Activated CD8-positive, alpha-beta memory T cell treated with anti-CD3 and anti-CD28 coated beads, Interleukin-2, amount 50 U/mL, for 1 hour (primary cell): ENCODE results near the gene PLCB3.

Experiments
- DNase-seq: peaks from one replicate; pipeline ENCODE4 v3.0.0-alpha.2; 2020; ENCODE audit errors: extremely low read depth

Gene PLCB3

GRCh38 chr11:64266339-64266738 lies 15.0 kb downstream of the PLCB3 start:
- no peak for DNase-seq

- no peak for DNase-seq
Measured at GRCh38 chr11:64267207-64267945, 16.0 kb downstream of the PLCB3 start.

GRCh38 chr11:64268025-64268892 lies 16.9 kb downstream of the PLCB3 start:
- DNase-seq: no peak

GRCh38 chr11:64268893-64269539 lies 17.7 kb downstream of the PLCB3 start:
- no peak for DNase-seq

- peak; percentile 94 for DNase-seq
Measured at GRCh38 chr11:64269540-64270220, 18.4 kb downstream of the PLCB3 start.

- no peak for DNase-seq
Measured at GRCh38 chr11:64275031-64275800, 23.9 kb downstream of the PLCB3 start.

GRCh38 chr11:64275841-64276240 lies 24.5 kb downstream of the PLCB3 start:
- DNase-seq: no peak

- no peak for DNase-seq
Measured at GRCh38 chr11:64276653-64277431, 25.5 kb downstream of the PLCB3 start.

- DNase-seq: no peak
Measured at GRCh38 chr11:64278576-64279190, 27.4 kb downstream of the PLCB3 start.

GRCh38 chr11:64281957-64282770 lies 30.8 kb downstream of the PLCB3 start:
- no peak for DNase-seq

GRCh38 chr11:64283092-64283491 lies 31.8 kb downstream of the PLCB3 start:
- no peak for DNase-seq

GRCh38 chr11:64284048-64284961 lies 33.0 kb downstream of the PLCB3 start, which contains the start of gene BAD:
TSS of gene BAD (minus strand) at chr11:64284665. CDS start at chr11:64284368, 297 bp downstream.
- peak; percentile 76 for DNase-seq

GRCh38 chr11:64284962-64285884 lies 33.9 kb downstream of the PLCB3 start, which contains the start of gene GPR137:
TSS of gene GPR137 (plus strand) at chr11:64285848. CDS start at chr11:64286525, 677 bp downstream.
- peak; percentile 50 for DNase-seq

- no peak for DNase-seq
Measured at GRCh38 chr11:64285885-64286800, 34.8 kb downstream of the PLCB3 start.

- DNase-seq: no peak
Measured at GRCh38 chr11:64286801-64287159, 35.5 kb downstream of the PLCB3 start.
